ENCODE measurements around the gene TRPM5. TPM values are rescaled to one million over a fixed set of nuclear protein-coding genes. Genes with fewer than 3 reads are reported as not detected.
A peak's percentile ranks its signal among the peaks of the same experiment; 100 is the strongest.

TRPM5 gene
- total and polyA plus RNA-seq, 2 donors (not counting 1 experiment from before 2014, with no cell fraction given), result 0.03 TPM; not detected in 1

GRCh38 chr11:2466869-2467694 lies 22.8 kb upstream of the TRPM5 start:
- peak overlapping the region in 1 of 5 experiments; percentile 7 for H3K4me3 ChIP-seq (ENCODE audit: control extremely low read depth in 1 of 5, extremely low read depth in 1 of 5, insufficient read depth in 1 of 5, low read depth in 2 of 5, low read length in 4 of 5)
- POLR2A ChIA-PET, result no interaction called here
- Mint-ChIP-seq H3K9me3 (ENCODE audit: insufficient read depth) (no peaks in the 10 kb centered on the region), H3K27me3 (no peaks in the 10 kb centered on the region), H3K27ac (peak overlapping the region; percentile 29), H3K4me3 (peak overlapping the region; percentile 54), H3K4me1 (peaks cover 54% of the 10 kb centered on the region)
- peak; percentile 54 for DNase-seq
- no peaks in the 10 kb centered on the region for H3K36me3 ChIP-seq (replicated peaks in 1 of 2; ENCODE audit: control extremely low read depth in 1 of 2, control insufficient read depth in 1 of 2, extremely low read depth in 1 of 2, insufficient read depth in 2 of 2, low read length in 1 of 2)
- CTCF ChIA-PET, result no interaction called here
- no peaks in the 10 kb centered on the region for H3K27me3 ChIP-seq (replicated peaks in 1 of 4; ENCODE audit: control extremely low read depth in 1 of 4, control insufficient read depth in 3 of 4, insufficient read depth in 4 of 4, low read length in 3 of 4)
- H4K20me1 ChIP-seq (ENCODE audit: control insufficient read depth, insufficient read depth, low read length, poor library complexity, severe bottlenecking), result peaks cover 84% of the 10 kb centered on the region
- 54% methylated on average over 16 of the region's 16 CpGs for WGBS (ENCODE audit: insufficient coverage)
- TF ChIP-seq EZH2 (IDR thresholded peaks at IDR 0.05; ENCODE audit: borderline replicate concordance, insufficient read depth, low read depth, low read length, poor library complexity, severe bottlenecking) (no peak), CTCF (IDR thresholded peaks at IDR 0.05) (no peak)
- no peak overlapping the region for H3K27ac ChIP-seq (ENCODE audit: low read length in 2 of 2)
- intact Hi-C loops (cut with micrococcal nuclease), result no loop called here
- H3K4me1 ChIP-seq (ENCODE audit: control insufficient read depth in 2 of 2, insufficient read depth in 2 of 2, low read length in 2 of 2), result peaks cover 43 to 57% of the 10 kb centered on the region in 2 donors
- no peak overlapping the region for H2AFZ ChIP-seq (ENCODE audit: insufficient read depth, low read depth, low read length, poor library complexity, severe bottlenecking)
- H3K4me2 ChIP-seq (replicated peaks; ENCODE audit: low read depth, low read length, poor library complexity, severe bottlenecking), result peak overlapping the region; percentile 62
- H3K9me3 ChIP-seq (ENCODE audit: control extremely low read depth in 1 of 3, control insufficient read depth in 2 of 3, insufficient read depth in 1 of 3, low read length in 2 of 3), result no peaks in the 10 kb centered on the region
- peaks cover 75% of the 10 kb centered on the region for H3K79me2 ChIP-seq (ENCODE audit: control insufficient read depth, insufficient read depth, low read length)
- no peak overlapping the region for H3K9ac ChIP-seq (ENCODE audit: low read length)
- peak; percentile 73 for ATAC-seq (ENCODE audit: low read depth)

- CTCF ChIA-PET, result no interaction called here
- Histone ChIP-seq H3K4me2 (replicated peaks; ENCODE audit: low read depth, low read length, poor library complexity, severe bottlenecking) (peak overlapping the region; percentile 62), H3K27ac (ENCODE audit: low read length in 2 of 2) (no peak overlapping the region), H3K27me3 (replicated peaks in 1 of 4; ENCODE audit: control extremely low read depth in 1 of 4, control insufficient read depth in 3 of 4, insufficient read depth in 4 of 4, low read length in 3 of 4) (no peaks in the 10 kb centered on the region), H4K20me1 (ENCODE audit: control insufficient read depth, insufficient read depth, low read length, poor library complexity, severe bottlenecking) (peaks cover 84% of the 10 kb centered on the region), H3K4me3 (ENCODE audit: control extremely low read depth in 1 of 5, extremely low read depth in 1 of 5, insufficient read depth in 1 of 5, low read depth in 2 of 5, low read length in 4 of 5) (no peak overlapping the region), H3K36me3 (replicated peaks in 1 of 2; ENCODE audit: control extremely low read depth in 1 of 2, control insufficient read depth in 1 of 2, extremely low read depth in 1 of 2, insufficient read depth in 2 of 2, low read length in 1 of 2) (no peaks in the 10 kb centered on the region), H3K4me1 (ENCODE audit: control insufficient read depth in 2 of 2, insufficient read depth in 2 of 2, low read length in 2 of 2) (peaks cover 43 to 61% of the 10 kb centered on the region in 2 donors), H2AFZ (ENCODE audit: insufficient read depth, low read depth, low read length, poor library complexity, severe bottlenecking) (no peak overlapping the region), H3K9me3 (ENCODE audit: control extremely low read depth in 1 of 3, control insufficient read depth in 2 of 3, insufficient read depth in 1 of 3, low read length in 2 of 3) (no peaks in the 10 kb centered on the region), H3K9ac (ENCODE audit: low read length) (no peak overlapping the region), H3K79me2 (ENCODE audit: control insufficient read depth, insufficient read depth, low read length) (peaks cover 75% of the 10 kb centered on the region)
- intact Hi-C loops (cut with micrococcal nuclease), result no loop called here
- Mint-ChIP-seq H3K9me3 (ENCODE audit: insufficient read depth) (no peaks in the 10 kb centered on the region), H3K4me1 (peaks cover 58% of the 10 kb centered on the region), H3K4me3 (peak overlapping the region; percentile 7), H3K27me3 (no peaks in the 10 kb centered on the region), H3K27ac (no peak overlapping the region)
- POLR2A ChIA-PET, result no interaction called here
- no peak for DNase-seq
- TF ChIP-seq CTCF (IDR thresholded peaks at IDR 0.05) (no peak), EZH2 (IDR thresholded peaks at IDR 0.05; ENCODE audit: borderline replicate concordance, insufficient read depth, low read depth, low read length, poor library complexity, severe bottlenecking) (no peak)
- no peak for ATAC-seq (ENCODE audit: low read depth)
- 88% methylated on average over 9 of the region's 9 CpGs for WGBS (ENCODE audit: insufficient coverage)
These were observed 21.9 kb upstream of the TRPM5 start for GRCh38 chr11:2466069-2466801.
